Mucosa of stomach (tissue), 1 donor: ENCODE data around the gene CRTAC1.

Experiments
- H3K27me3 ChIP-seq: one replicate; pipeline ENCODE4 v1.7.0; 2013; ENCODE audit warnings: mild to moderate bottlenecking, low read length; ENCODE audit not compliant: control insufficient read depth, insufficient read depth
- H3K36me3 ChIP-seq: one replicate; pipeline ENCODE4 v1.7.0; 2013; ENCODE audit warnings: low read length; ENCODE audit not compliant: control insufficient read depth, insufficient read depth
- H3K4me1 ChIP-seq: one replicate; pipeline ENCODE4 v1.7.0; 2013; ENCODE audit warnings: mild to moderate bottlenecking, low read length; ENCODE audit not compliant: control insufficient read depth, insufficient read depth
- H3K4me3 ChIP-seq: one replicate; pipeline ENCODE4 v1.7.0; 2013; ENCODE audit warnings: low read length
- H3K9ac ChIP-seq: one replicate; pipeline ENCODE4 v1.7.0; 2013; ENCODE audit warnings: mild to moderate bottlenecking, low read length, moderate library complexity
- H3K9me3 ChIP-seq: one replicate; pipeline ENCODE4 v1.7.0; 2013; ENCODE audit warnings: mild to moderate bottlenecking, low read length, moderate library complexity; ENCODE audit not compliant: control insufficient read depth
- donor health status: Pancreatic carcinoma.

The CRTAC1 gene

DNA sequence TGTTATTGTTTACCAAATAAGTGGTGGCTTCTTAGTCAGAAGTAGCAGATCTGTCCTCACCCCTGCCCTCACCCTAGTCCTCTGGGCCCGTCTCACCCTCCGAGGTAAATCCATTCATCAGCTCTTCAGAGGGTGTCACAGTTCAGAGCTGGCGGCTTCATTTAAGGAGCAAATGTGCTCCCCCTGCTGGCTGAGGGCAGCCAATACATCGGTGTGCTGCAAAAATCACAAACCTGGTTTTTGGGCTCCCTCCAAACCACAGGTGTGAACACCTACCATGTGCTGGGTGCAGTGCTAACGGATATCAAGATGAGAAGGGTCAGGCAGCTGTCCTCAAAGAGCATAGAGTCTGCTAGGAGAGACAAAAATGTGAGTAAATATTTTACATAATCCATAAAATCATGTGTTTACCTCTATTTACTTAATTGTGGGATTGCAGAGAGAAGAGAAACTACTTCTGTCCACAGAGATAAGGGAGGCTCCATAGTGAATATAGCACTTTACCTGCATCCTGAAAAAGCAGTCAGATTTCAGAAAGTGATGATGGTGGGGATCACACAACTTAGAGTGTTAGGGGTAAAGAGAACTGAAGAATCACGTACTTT is 15.5 kb upstream of the CRTAC1 start:
- H3K4me1 ChIP-seq: no peaks in the 10 kb centered on the region
- H3K9me3 ChIP-seq: no peaks in the 10 kb centered on the region
- no peaks in the 10 kb centered on the region for H3K36me3 ChIP-seq
- H3K9ac ChIP-seq: no peak overlapping the region
- H3K27me3 ChIP-seq: peaks cover 19% of the 10 kb centered on the region
- H3K4me3 ChIP-seq: no peak overlapping the region

DNA sequence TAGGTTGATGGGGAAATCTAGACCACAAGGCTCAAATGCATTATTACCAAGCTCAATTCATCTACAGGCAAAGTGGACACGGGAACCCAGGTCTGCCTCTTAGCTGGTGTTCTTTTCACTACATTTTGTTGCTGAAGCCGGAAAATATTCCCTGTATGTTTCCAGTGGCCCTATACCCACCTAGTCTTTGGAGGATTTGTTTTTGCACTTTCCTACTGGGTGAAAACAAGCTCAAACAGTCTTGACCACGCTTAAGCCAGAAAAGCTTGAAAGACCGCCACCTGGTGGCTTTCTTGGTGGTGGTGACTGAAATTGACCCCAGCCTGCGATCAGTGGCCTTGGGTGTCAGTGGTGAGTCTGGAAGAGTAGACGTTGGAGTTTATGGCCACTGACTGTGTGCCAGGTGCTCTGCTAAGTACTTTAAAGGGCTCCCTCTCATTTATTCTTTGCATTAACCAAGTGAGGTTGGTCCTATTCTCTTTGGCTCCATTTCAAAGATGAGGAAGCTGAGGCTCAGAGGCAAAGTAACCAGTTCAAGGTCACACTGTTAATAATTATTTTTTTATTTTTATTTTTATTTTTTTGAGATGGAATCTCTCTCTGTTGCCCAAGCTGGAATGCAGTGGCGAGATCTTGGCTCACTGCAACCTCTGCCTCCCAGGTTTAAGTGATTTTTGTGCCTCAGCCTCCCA is 11.1 kb upstream of the CRTAC1 start:
- Histone ChIP-seq H3K27me3 (peaks cover 48% of the 10 kb centered on the region), H3K36me3 (no peaks in the 10 kb centered on the region), H3K9ac (no peak overlapping the region), H3K9me3 (no peaks in the 10 kb centered on the region), H3K4me3 (no peak overlapping the region), H3K4me1 (no peaks in the 10 kb centered on the region)

DNA sequence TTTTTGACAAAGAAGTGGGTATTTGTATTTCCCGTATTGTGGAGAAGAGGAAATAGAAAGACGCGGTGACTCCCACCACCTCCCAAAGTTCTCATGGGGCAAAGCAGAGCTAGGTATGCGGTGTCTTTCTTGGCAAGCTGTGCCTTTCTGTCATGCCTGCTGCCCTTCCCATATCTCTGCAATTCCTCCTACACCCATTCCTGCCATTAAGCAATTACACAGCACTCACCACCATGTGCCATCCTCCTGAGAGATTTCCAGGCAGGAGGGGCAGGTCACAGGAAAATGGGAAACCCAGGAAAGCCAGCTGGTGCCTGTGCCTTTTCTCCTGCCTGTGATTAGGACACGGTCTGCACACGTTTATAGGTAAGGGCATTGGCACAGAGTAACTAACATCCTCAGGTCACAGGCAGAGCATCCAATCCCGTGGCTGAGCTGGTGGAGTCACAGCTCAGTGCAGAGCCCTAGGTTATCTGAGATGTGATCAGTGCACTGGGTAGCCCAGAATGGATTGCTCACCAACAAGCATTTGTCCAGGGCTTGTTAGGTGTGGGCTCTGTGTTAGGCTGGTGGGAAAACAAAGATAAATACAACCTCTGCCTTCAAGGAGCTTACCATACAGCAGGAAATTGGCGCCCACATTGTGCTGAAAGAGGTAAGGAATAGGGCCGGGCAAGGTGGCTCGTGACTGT is 9.4 kb upstream of the CRTAC1 start:
- peaks cover 62% of the 10 kb centered on the region for H3K27me3 ChIP-seq
- no peak overlapping the region for H3K9ac ChIP-seq
- no peak overlapping the region for H3K4me3 ChIP-seq

DNA sequence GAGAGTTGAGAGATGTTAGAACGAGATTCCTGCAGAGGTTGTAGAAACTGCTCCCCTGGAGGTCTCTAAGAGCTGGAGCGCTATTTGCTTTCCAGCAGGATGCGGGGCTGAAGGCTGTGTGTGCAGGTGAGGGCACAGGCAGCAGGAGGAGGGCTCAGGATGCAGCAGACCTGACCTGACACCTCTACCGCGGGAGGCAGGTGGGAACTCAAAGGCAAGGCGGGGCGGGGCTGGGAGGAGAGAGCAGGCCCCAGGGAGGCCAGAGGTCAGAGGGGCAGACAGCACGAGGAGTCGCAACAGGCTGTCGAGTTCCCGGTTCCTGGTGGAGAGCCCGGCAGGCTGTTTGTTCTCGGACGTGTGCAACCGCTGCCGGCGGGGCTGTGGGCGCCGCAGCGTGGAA is 7.9 kb upstream of the CRTAC1 start:
- Histone ChIP-seq H3K36me3 (no peaks in the 10 kb centered on the region), H3K4me3 (no peak overlapping the region), H3K4me1 (no peaks in the 10 kb centered on the region), H3K9me3 (no peaks in the 10 kb centered on the region), H3K9ac (no peak overlapping the region), H3K27me3 (peaks cover 53% of the 10 kb centered on the region)

More for the DNA sequence above, 9.4 kb upstream of the CRTAC1 start:
- H3K4me1 ChIP-seq: no peaks in the 10 kb centered on the region
- no peaks in the 10 kb centered on the region for H3K36me3 ChIP-seq
- H3K9me3 ChIP-seq: no peaks in the 10 kb centered on the region

DNA sequence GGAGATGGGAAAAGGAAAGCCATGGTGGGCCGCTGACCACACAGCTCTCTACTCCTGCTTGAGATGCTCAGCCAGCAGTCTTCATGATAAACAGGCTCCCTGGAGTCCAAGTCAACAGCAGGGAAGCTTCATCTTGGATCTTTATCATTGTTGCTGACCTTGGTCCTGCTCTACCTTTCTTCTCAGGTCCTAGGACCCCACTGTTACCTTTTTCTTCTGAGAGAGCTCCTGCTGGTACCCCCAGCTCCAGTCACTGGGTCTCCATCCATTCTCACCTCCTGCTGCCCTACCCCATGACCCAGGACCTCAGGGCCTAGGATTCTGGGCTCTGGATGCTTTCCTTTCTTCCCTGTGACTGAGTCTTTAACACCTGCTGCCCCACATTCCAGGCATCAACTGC is 5.2 kb upstream of the CRTAC1 start:
- no peaks in the 10 kb centered on the region for H3K9me3 ChIP-seq
- H3K36me3 ChIP-seq: no peaks in the 10 kb centered on the region
- H3K4me3 ChIP-seq: no peak overlapping the region
- H3K4me1 ChIP-seq: no peaks in the 10 kb centered on the region
- H3K27me3 ChIP-seq: peaks cover 70% of the 10 kb centered on the region
- H3K9ac ChIP-seq: no peak overlapping the region

DNA sequence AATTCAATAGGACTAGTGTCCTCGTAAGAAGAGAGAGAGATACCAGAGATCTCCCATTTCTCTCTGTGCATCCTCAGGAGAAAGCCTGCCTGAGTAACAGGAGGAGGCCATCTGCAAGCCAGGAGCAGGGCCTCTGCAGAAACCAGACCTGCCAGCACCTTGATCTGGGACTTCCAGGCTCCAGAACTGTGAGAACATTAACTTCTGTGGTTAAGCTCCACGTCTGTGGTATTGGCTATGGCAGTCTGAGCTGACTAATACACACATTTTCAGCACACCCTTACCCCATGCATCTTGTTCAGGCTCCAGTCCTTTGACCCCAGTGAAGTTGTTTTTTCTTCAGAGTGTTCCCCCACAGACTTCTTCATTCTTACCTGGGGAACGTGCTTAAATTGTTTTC is 3.1 kb upstream of the CRTAC1 start:
- peaks cover 5% of the 10 kb centered on the region for H3K4me1 ChIP-seq
- no peak overlapping the region for H3K9ac ChIP-seq
- H3K4me3 ChIP-seq: no peak overlapping the region
- H3K36me3 ChIP-seq: no peaks in the 10 kb centered on the region
- no peaks in the 10 kb centered on the region for H3K9me3 ChIP-seq
- H3K27me3 ChIP-seq: peaks cover 74% of the 10 kb centered on the region

DNA sequence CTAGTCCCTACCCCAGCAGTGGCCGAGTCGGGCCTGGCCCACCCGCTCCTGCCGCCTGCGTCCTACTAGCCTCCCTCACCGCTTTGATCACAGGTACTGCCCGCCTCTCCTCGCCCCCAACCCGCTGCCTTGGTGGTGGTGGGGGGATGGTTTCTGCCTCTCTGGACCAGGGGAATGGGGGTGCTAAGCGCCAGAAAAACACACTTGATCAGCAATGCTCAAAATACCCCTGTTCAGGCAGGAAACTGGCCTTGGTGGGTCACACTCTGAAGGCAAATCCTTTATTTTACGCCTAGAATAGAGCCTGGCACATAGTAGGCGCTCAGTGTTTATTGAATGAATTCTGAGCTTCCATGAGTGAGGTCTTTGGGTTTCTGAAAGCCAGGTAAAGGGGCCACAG is 1.0 kb upstream of the CRTAC1 start:
- H3K9ac ChIP-seq: no peak overlapping the region
- peaks cover 5% of the 10 kb centered on the region for H3K4me1 ChIP-seq
- H3K4me3 ChIP-seq: no peak overlapping the region
- H3K27me3 ChIP-seq: peaks cover 75% of the 10 kb centered on the region
- no peaks in the 10 kb centered on the region for H3K36me3 ChIP-seq
- no peaks in the 10 kb centered on the region for H3K9me3 ChIP-seq

DNA sequence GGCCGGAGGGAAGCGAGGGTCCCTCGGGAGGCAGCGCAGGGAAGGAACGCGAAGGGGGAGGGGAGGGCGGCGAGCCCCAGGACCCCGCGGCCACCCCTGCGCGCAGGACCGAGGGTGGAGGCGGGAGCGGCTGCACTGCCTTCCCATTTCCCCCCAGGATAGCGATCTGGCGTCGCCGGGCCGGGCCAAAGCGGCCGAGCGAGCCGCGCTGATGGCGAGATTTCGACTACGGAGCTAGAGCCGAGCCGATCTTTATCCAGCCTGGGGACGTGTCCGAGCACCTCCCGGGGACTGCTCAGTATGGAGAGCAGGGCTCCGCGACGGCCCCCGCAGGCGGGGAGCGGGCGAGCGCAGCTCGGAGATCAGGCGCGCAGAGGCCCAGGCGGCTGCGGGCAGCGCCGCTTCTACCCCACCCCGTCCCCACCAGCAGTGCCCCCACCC is 590 bp upstream of the CRTAC1 start:
- Histone ChIP-seq H3K4me1 (peaks cover 5% of the 10 kb centered on the region), H3K9ac (no peak overlapping the region), H3K9me3 (no peaks in the 10 kb centered on the region), H3K27me3 (peaks cover 76% of the 10 kb centered on the region), H3K4me3 (no peak overlapping the region), H3K36me3 (no peaks in the 10 kb centered on the region)

DNA sequence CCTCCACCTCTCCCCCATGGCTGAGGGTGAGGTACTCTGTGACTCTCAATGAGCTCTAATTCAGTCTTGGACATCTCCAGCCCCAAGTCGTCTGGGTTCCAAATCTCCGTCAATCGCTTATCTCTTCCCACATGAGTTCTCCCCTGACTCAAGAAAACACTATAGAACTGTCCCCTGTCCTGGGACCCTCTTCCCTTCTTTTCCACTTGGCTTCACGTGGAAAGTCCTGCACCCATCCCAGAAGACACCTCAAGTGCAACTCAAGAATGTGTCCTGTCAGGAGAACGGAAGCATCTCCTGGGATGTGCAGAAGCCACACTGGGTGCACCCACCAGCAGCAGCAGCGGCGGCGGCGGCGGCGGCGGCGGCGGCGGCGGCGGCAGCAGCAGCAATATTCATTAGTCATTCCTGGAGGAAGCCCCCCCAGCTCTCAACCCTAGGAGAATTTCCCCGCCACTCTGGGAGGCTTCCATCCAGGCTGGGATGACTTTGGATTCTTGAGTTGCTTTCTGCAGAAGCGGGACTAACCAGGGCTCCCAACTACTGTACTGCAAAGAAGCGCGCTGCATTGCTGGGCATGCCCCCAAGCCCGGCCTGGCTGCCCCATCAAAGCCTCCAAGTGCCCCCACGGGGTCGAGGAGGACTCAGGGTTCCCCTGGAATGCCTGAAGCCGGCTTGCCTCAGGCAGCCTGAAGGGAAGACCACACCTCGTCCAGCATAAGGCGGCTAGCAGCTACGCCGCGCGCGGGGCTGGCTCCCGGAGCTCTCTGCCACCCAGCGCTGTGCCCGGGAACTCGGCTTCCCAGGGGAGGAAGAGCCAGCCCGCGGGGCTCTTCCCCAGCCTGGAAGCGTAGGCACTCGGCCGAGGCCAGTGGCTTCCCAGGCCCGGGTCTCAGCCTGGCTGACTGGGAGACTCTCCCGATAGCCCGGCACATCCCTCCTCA is 1.0 kb downstream of the CRTAC1 start:
- H3K36me3 ChIP-seq: no peaks in the 10 kb centered on the region
- peaks cover 68% of the 10 kb centered on the region for H3K27me3 ChIP-seq
- no peaks in the 10 kb centered on the region for H3K9me3 ChIP-seq
- no peak overlapping the region for H3K4me3 ChIP-seq
- H3K4me1 ChIP-seq: peaks cover 5% of the 10 kb centered on the region
- no peak overlapping the region for H3K9ac ChIP-seq

DNA sequence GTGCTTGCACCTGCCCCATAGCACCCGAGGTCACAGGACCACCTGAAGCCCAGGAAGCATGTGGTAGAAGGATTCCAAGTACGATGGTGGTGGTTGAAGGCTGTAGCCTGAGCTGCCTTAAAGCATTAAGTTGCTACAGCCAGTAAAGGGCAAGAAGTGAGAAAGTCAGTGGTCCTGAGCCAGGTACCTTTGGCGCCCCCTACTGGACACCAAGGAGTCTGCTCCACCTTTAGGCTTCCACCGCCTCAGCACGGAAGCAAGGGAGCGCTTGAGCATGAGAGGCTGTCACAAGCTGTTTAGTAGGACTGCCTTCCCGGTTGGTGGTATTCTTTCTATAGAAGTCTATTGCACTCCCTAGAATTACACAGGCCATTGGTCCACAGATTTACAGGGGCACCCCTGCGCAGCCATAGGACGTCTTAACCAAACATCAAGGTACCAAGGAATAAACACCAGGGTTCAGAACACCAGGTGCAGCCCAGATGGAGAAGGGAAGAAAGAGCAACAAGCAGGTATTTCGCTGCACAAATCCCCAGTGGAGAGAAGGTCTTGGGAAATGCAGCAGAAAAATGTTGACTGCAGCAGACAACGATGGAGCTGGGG is 2.2 kb downstream of the CRTAC1 start:
- Histone ChIP-seq H3K9me3 (no peaks in the 10 kb centered on the region), H3K27me3 (peaks cover 75% of the 10 kb centered on the region), H3K36me3 (no peaks in the 10 kb centered on the region), H3K9ac (no peak overlapping the region), H3K4me1 (peaks cover 5% of the 10 kb centered on the region), H3K4me3 (no peak overlapping the region)

DNA sequence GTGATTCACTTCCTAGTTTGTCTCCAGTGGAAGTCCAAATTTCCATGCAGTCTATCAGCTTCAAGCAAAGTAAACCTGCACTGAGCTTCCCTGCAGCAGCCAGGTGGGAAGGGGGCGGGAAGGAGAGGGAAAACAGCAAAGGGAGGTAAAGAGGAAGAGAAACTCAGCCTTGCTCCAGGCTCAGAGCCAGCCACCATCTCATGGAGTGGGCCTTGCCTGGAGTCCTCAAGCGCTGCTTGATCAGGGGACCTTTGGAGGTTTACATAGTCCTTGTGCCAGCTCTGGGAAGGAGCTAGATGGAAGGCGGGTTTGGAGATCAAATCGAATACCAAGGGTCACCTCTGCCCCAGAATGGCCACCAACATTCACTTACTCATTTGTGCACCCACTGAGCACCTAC is 7.4 kb downstream of the CRTAC1 start:
- Histone ChIP-seq H3K27me3 (peaks cover 37% of the 10 kb centered on the region), H3K36me3 (no peaks in the 10 kb centered on the region), H3K9ac (no peak overlapping the region), H3K9me3 (no peaks in the 10 kb centered on the region), H3K4me1 (no peaks in the 10 kb centered on the region), H3K4me3 (no peak overlapping the region)
